COLO668 (cell line): ENCODE data around the gene RGL1.

Source experiments
- DNase-seq: peaks from one replicate; lab custom pipeline; 2025; ENCODE audit not compliant: unreplicated experiment; lab: John Stamatoyannopoulos, UW

RGL1 gene

GRCh38 chr1:183885142-183885735 is 80.3 kb downstream of the RGL1 start:
- DNase-seq = no peak

GRCh38 chr1:183886083-183886828 is 81.3 kb downstream of the RGL1 start:
- no peak for DNase-seq

GRCh38 chr1:183886853-183887252 is 81.9 kb downstream of the RGL1 start:
- DNase-seq = no peak

GRCh38 chr1:183887826-183888819 is 83.2 kb downstream of the RGL1 start:
- DNase-seq = no peak

- DNase-seq = no peak
Measured at GRCh38 chr1:183889095-183889494, 84.2 kb downstream of the RGL1 start.

GRCh38 chr1:183891158-183891856 is 86.4 kb downstream of the RGL1 start:
- no peak for DNase-seq

- no peak for DNase-seq
Measured at GRCh38 chr1:183892351-183892793, 87.5 kb downstream of the RGL1 start.

GRCh38 chr1:183893561-183894289 is 88.8 kb downstream of the RGL1 start:
- DNase-seq = no peak

- DNase-seq = no peak
Measured at GRCh38 chr1:183894290-183894565, 89.3 kb downstream of the RGL1 start.

GRCh38 chr1:183896466-183897048 is 91.6 kb downstream of the RGL1 start:
- no peak for DNase-seq

GRCh38 chr1:183898001-183898396 is 93.1 kb downstream of the RGL1 start:
- no peak for DNase-seq

GRCh38 chr1:183898610-183899009 is 93.7 kb downstream of the RGL1 start:
- no peak for DNase-seq

GRCh38 chr1:183901748-183902330 is 96.9 kb downstream of the RGL1 start:
- DNase-seq = no peak

- DNase-seq = no peak
Measured at GRCh38 chr1:183903101-183903500, 98.2 kb downstream of the RGL1 start.

GRCh38 chr1:183905508-183906113 is 100.7 kb downstream of the RGL1 start:
- no peak for DNase-seq

GRCh38 chr1:183907070-183907469 is 102.2 kb downstream of the RGL1 start:
- DNase-seq = no peak

- DNase-seq = no peak
Measured at GRCh38 chr1:183908079-183908478, 103.2 kb downstream of the RGL1 start.

GRCh38 chr1:183909672-183910071 is 104.8 kb downstream of the RGL1 start:
- DNase-seq = no peak

GRCh38 chr1:183910845-183911244 is 105.9 kb downstream of the RGL1 start:
- no peak for DNase-seq
